ENCODE results near the gene PLCL2.

The PLCL2 gene

GRCh38 chr3:17059989-17060550 is 175.3 kb downstream of the PLCL2 start:
- Histone ChIP-seq H3K27ac (ENCODE audit: low read depth, low read length) (no peak overlapping the region), H3K36me3 (ENCODE audit: insufficient read depth, low read length) (no peaks in the 10 kb centered on the region), H2AFZ (ENCODE audit: low read length, unreplicated experiment) (no peak overlapping the region), H3K27me3 (ENCODE audit: insufficient read depth, low read length) (no peaks in the 10 kb centered on the region), H3K4me1 (ENCODE audit: control insufficient read depth, insufficient read depth, low read length, unreplicated experiment) (no peaks in the 10 kb centered on the region), H3K79me2 (ENCODE audit: control insufficient read depth, insufficient read depth, low read length, unreplicated experiment) (no peaks in the 10 kb centered on the region), H3K4me3 (ENCODE audit: low read depth, low read length) (no peak overlapping the region)

GRCh38 chr3:17061005-17061404 is 176.2 kb downstream of the PLCL2 start:
- H3K79me2 ChIP-seq (ENCODE audit: control insufficient read depth, insufficient read depth, low read length, unreplicated experiment), result no peaks in the 10 kb centered on the region
- no peaks in the 10 kb centered on the region for H3K4me1 ChIP-seq (ENCODE audit: control insufficient read depth, insufficient read depth, low read length, unreplicated experiment)
- no peak overlapping the region for H3K27ac ChIP-seq (ENCODE audit: low read depth, low read length)
- H3K27me3 ChIP-seq (ENCODE audit: insufficient read depth, low read length), result no peaks in the 10 kb centered on the region
- H3K36me3 ChIP-seq (ENCODE audit: insufficient read depth, low read length), result no peaks in the 10 kb centered on the region
- H2AFZ ChIP-seq (ENCODE audit: low read length, unreplicated experiment), result no peak overlapping the region
- no peak overlapping the region for H3K4me3 ChIP-seq (ENCODE audit: low read depth, low read length)

- no peaks in the 10 kb centered on the region for H3K4me1 ChIP-seq (ENCODE audit: control insufficient read depth, insufficient read depth, low read length, unreplicated experiment)
- H3K79me2 ChIP-seq (ENCODE audit: control insufficient read depth, insufficient read depth, low read length, unreplicated experiment), result no peaks in the 10 kb centered on the region
- no peaks in the 10 kb centered on the region for H3K36me3 ChIP-seq (ENCODE audit: insufficient read depth, low read length)
- H3K27ac ChIP-seq (ENCODE audit: low read depth, low read length), result no peak overlapping the region
- H2AFZ ChIP-seq (ENCODE audit: low read length, unreplicated experiment), result no peak overlapping the region
- no peak overlapping the region for H3K4me3 ChIP-seq (ENCODE audit: low read depth, low read length)
- H3K27me3 ChIP-seq (ENCODE audit: insufficient read depth, low read length), result no peaks in the 10 kb centered on the region
Measured at GRCh38 chr3:17062736-17063135, 178.0 kb downstream of the PLCL2 start.

GRCh38 chr3:17063596-17063995 is 178.8 kb downstream of the PLCL2 start:
- no peak overlapping the region for H2AFZ ChIP-seq (ENCODE audit: low read length, unreplicated experiment)
- no peaks in the 10 kb centered on the region for H3K79me2 ChIP-seq (ENCODE audit: control insufficient read depth, insufficient read depth, low read length, unreplicated experiment)
- H3K27me3 ChIP-seq (ENCODE audit: insufficient read depth, low read length), result no peaks in the 10 kb centered on the region
- H3K4me1 ChIP-seq (ENCODE audit: control insufficient read depth, insufficient read depth, low read length, unreplicated experiment), result no peaks in the 10 kb centered on the region
- no peaks in the 10 kb centered on the region for H3K36me3 ChIP-seq (ENCODE audit: insufficient read depth, low read length)
- no peak overlapping the region for H3K27ac ChIP-seq (ENCODE audit: low read depth, low read length)
- H3K4me3 ChIP-seq (ENCODE audit: low read depth, low read length), result no peak overlapping the region

GRCh38 chr3:17065315-17065714 is 180.6 kb downstream of the PLCL2 start:
- no peaks in the 10 kb centered on the region for H3K27me3 ChIP-seq (ENCODE audit: insufficient read depth, low read length)
- H3K79me2 ChIP-seq (ENCODE audit: control insufficient read depth, insufficient read depth, low read length, unreplicated experiment), result no peaks in the 10 kb centered on the region
- no peaks in the 10 kb centered on the region for H3K36me3 ChIP-seq (ENCODE audit: insufficient read depth, low read length)
- H2AFZ ChIP-seq (ENCODE audit: low read length, unreplicated experiment), result no peak overlapping the region
- no peak overlapping the region for H3K27ac ChIP-seq (ENCODE audit: low read depth, low read length)
- no peaks in the 10 kb centered on the region for H3K4me1 ChIP-seq (ENCODE audit: control insufficient read depth, insufficient read depth, low read length, unreplicated experiment)
- no peak overlapping the region for H3K4me3 ChIP-seq (ENCODE audit: low read depth, low read length)

- Histone ChIP-seq H3K36me3 (ENCODE audit: insufficient read depth, low read length) (no peaks in the 10 kb centered on the region), H3K4me3 (ENCODE audit: low read depth, low read length) (no peak overlapping the region), H3K79me2 (ENCODE audit: control insufficient read depth, insufficient read depth, low read length, unreplicated experiment) (no peaks in the 10 kb centered on the region), H3K27ac (ENCODE audit: low read depth, low read length) (no peak overlapping the region), H3K27me3 (ENCODE audit: insufficient read depth, low read length) (no peaks in the 10 kb centered on the region), H2AFZ (ENCODE audit: low read length, unreplicated experiment) (no peak overlapping the region), H3K4me1 (ENCODE audit: control insufficient read depth, insufficient read depth, low read length, unreplicated experiment) (no peaks in the 10 kb centered on the region)
Measured at GRCh38 chr3:17065881-17066280, 181.1 kb downstream of the PLCL2 start.

- no peak overlapping the region for H3K4me3 ChIP-seq (ENCODE audit: low read depth, low read length)
- H3K27ac ChIP-seq (ENCODE audit: low read depth, low read length), result no peak overlapping the region
- H3K79me2 ChIP-seq (ENCODE audit: control insufficient read depth, insufficient read depth, low read length, unreplicated experiment), result no peaks in the 10 kb centered on the region
- no peaks in the 10 kb centered on the region for H3K27me3 ChIP-seq (ENCODE audit: insufficient read depth, low read length)
- no peaks in the 10 kb centered on the region for H3K36me3 ChIP-seq (ENCODE audit: insufficient read depth, low read length)
- no peaks in the 10 kb centered on the region for H3K4me1 ChIP-seq (ENCODE audit: control insufficient read depth, insufficient read depth, low read length, unreplicated experiment)
- no peak overlapping the region for H2AFZ ChIP-seq (ENCODE audit: low read length, unreplicated experiment)
Measured at GRCh38 chr3:17069754-17070153, 185.0 kb downstream of the PLCL2 start.

GRCh38 chr3:17070161-17070959 is 185.6 kb downstream of the PLCL2 start:
- no peaks in the 10 kb centered on the region for H3K4me1 ChIP-seq (ENCODE audit: control insufficient read depth, insufficient read depth, low read length, unreplicated experiment)
- no peak overlapping the region for H3K27ac ChIP-seq (ENCODE audit: low read depth, low read length)
- no peaks in the 10 kb centered on the region for H3K36me3 ChIP-seq (ENCODE audit: insufficient read depth, low read length)
- H3K4me3 ChIP-seq (ENCODE audit: low read depth, low read length), result no peak overlapping the region
- H2AFZ ChIP-seq (ENCODE audit: low read length, unreplicated experiment), result no peak overlapping the region
- H3K27me3 ChIP-seq (ENCODE audit: insufficient read depth, low read length), result no peaks in the 10 kb centered on the region
- H3K79me2 ChIP-seq (ENCODE audit: control insufficient read depth, insufficient read depth, low read length, unreplicated experiment), result no peaks in the 10 kb centered on the region

- H2AFZ ChIP-seq (ENCODE audit: low read length, unreplicated experiment), result no peak overlapping the region
- no peak overlapping the region for H3K27ac ChIP-seq (ENCODE audit: low read depth, low read length)
- no peaks in the 10 kb centered on the region for H3K4me1 ChIP-seq (ENCODE audit: control insufficient read depth, insufficient read depth, low read length, unreplicated experiment)
- H3K27me3 ChIP-seq (ENCODE audit: insufficient read depth, low read length), result no peaks in the 10 kb centered on the region
- no peaks in the 10 kb centered on the region for H3K79me2 ChIP-seq (ENCODE audit: control insufficient read depth, insufficient read depth, low read length, unreplicated experiment)
- H3K36me3 ChIP-seq (ENCODE audit: insufficient read depth, low read length), result no peaks in the 10 kb centered on the region
- H3K4me3 ChIP-seq (ENCODE audit: low read depth, low read length), result no peak overlapping the region
Measured at GRCh38 chr3:17074559-17074958, 189.8 kb downstream of the PLCL2 start.

- Histone ChIP-seq H3K27ac (ENCODE audit: low read depth, low read length) (no peak overlapping the region), H3K4me3 (ENCODE audit: low read depth, low read length) (no peak overlapping the region), H3K36me3 (ENCODE audit: insufficient read depth, low read length) (no peaks in the 10 kb centered on the region), H3K27me3 (ENCODE audit: insufficient read depth, low read length) (no peaks in the 10 kb centered on the region), H2AFZ (ENCODE audit: low read length, unreplicated experiment) (no peak overlapping the region), H3K79me2 (ENCODE audit: control insufficient read depth, insufficient read depth, low read length, unreplicated experiment) (no peaks in the 10 kb centered on the region), H3K4me1 (ENCODE audit: control insufficient read depth, insufficient read depth, low read length, unreplicated experiment) (no peaks in the 10 kb centered on the region)
Measured at GRCh38 chr3:17075358-17075757, 190.6 kb downstream of the PLCL2 start.

- no peaks in the 10 kb centered on the region for H3K36me3 ChIP-seq (ENCODE audit: insufficient read depth, low read length)
- H3K27me3 ChIP-seq (ENCODE audit: insufficient read depth, low read length), result no peaks in the 10 kb centered on the region
- no peaks in the 10 kb centered on the region for H3K4me1 ChIP-seq (ENCODE audit: control insufficient read depth, insufficient read depth, low read length, unreplicated experiment)
- H2AFZ ChIP-seq (ENCODE audit: low read length, unreplicated experiment), result no peak overlapping the region
- H3K4me3 ChIP-seq (ENCODE audit: low read depth, low read length), result no peak overlapping the region
- no peaks in the 10 kb centered on the region for H3K79me2 ChIP-seq (ENCODE audit: control insufficient read depth, insufficient read depth, low read length, unreplicated experiment)
- no peak overlapping the region for H3K27ac ChIP-seq (ENCODE audit: low read depth, low read length)
Measured at GRCh38 chr3:17075907-17076306, 191.2 kb downstream of the PLCL2 start.
